HG03060 (cell line): ENCODE measurements around the gene PHYKPL.

Experiments
- ATAC-seq: cut with Tn5 transposase; IDR thresholded peaks from one replicate; pipeline ENCODE4 v1.9.1; 2021; ENCODE audit warnings: low read depth, moderate number of reproducible peaks; ENCODE audit not compliant: unreplicated experiment

Gene PHYKPL

DNA sequence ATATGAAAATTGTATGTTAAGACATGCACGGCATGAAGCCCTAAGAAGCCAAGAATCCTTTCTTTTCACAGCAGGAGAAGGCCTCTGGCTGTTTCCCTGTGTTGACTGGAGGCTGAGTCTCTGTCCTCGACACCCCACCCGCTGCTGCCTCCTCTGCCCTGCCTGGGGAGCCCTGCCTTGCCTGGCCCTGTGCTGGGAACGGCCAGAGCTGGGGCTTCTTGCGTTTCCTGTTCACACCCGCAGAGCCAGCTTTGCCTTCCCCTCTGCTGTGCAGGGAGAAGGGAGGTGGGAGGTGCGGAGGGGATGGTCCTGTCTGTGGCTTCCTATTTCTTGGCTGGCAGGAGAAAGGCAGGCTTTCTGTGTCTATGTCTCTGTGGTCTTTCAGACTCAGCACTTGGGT, 38.6 kb downstream of the PHYKPL start:
- ATAC-seq, result no peak

DNA sequence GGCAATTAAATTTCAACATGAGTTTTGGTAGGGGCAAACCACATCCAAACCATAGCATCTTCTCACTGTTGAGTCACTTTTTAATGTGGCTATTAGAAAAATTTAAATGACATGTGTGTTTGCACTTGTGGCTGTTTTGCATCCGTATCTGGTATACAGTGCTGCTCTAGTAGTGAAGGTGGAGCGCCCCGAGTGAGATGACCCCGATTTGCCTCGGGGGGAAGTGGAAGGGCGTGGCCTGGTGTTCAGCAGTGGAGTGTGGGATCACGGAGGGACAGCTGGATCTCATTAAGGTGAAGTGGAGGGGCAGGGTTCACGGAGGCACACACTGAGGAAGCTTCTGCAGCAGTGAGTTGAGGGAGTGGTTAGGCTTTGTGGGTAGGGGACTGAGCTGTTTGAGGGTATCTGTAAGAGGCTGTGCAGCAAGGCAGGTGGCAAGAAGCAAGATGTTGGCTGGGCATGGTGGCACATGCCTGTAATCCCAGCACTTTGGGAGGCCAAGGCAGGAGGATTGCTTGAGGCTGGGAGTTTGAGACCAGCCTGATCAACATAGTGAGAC, 39.3 kb downstream of the PHYKPL start:
- ATAC-seq, result no peak

DNA sequence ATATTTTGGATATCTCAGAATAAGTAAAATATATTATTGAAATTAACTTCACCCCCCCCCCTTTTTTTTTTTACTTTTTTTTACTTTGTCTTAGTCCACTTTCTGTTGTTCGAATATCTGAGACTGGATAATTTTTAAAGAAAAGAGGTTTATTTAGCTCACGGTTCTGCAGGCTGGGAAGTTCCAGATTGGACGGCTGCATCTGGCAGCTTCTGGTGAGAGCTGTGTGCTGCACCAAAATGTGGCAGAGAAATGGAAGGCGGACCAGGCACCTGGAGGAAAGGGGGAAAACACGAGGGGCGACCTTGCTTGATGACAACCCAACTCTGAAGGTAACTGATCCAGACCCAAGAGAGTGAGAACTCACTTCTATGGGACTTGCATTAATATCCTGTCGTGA, 39.8 kb downstream of the PHYKPL start:
- no peak for ATAC-seq

DNA sequence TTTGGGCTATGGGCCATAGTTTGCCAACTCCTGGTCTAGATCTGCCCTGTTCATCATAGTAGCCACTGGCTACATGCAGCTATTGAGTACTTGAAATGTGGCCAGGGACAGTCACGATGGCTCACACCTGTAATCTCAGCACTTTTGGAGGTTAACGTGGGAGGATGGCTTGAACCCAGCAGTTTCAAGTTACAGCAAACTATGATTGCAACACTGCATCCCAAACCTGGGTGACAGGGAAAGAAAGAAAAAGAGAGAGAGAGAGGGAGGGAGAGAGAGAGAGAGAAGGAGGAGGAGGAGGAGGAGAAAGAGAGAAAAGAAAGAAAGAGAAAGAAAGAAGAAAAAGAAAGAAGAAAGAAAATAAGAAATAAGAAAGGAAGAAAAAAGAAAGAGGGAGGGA, 40.4 kb downstream of the PHYKPL start:
- ATAC-seq, result no peak

DNA sequence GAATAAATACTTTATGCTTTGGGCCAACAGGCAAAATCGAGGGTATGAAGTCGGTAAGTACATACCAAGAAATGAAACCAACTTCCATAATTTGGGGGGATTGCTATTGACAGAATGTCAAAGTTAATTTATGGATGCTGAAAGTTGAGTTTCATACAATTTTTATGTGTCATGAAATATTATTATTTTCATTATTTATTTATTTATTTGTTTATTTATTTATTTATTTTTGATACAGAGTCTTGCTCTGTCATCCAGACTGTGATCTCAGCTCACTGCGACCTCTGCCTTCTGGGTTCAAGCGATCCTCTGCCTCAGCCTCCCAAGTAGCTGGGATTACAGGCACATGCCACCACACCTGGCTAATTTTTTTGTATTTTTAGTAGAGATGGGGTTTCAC, 40.9 kb downstream of the PHYKPL start:
- no peak for ATAC-seq

DNA sequence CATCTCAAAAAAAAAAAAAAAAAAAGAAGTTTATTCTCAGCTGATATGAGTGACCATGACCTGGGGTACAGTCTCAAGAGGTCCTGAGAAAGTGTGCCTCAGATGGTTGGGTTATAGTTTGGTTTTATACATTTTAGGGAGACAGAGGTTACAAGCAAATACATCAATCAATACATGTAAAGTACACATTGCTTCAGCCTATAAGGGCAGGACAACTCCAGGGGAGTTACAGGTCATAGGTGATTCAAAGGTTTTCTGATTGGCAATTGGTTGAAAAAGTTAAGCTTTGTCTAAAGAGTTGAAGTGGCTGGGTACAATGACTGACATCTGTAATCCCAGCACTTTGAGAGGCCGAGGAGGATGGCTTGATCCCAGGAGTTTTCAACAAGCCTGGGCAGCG, 43.2 kb downstream of the PHYKPL start:
- no peak for ATAC-seq

DNA sequence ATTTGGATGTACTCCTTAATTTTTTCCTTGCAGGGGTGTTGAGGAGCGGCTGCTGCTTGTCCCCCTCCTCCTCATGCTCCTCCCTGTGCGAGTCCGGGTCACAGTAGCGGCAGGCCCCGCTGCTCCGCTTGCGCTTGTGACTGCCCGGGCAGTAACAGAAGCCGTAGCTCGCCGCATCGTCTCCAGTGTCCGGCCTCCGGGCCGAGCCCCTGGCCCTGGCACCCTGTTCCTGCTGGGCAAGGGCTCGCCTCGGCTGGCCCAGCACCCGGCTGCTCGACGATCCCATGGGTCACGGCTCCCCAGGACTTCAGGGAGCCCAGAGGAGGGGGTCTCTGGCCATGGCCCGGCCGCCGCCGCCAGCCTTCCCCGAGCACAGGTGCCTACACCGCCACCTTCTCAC, 45.6 kb downstream of the PHYKPL start, which contains the start of gene GMCL2:
Gene GMCL2, minus strand, starts transcription at position 358 of the 400 bp plus-strand sequence. Its CDS starts 72 bp downstream, at position 286.
- ATAC-seq, result no peak

DNA sequence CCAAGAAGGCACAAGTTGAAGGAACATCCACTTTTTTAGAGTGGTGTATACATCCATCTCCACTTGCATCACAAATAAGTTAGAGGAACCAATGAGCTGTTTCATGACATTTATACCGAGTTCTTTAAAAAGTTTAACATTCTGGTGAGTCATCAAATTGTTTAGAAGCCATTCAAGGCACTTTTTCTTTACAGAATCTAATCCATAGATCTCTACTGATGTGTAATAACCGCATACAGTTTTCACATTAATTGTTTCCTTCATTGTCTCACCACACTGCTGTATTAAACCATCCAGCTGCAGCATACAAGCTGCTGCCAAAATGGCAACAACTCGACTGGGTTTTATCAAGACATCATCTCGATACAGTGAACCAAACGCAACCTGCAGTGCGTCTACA, 46.2 kb downstream of the PHYKPL start:
- no peak for ATAC-seq

DNA sequence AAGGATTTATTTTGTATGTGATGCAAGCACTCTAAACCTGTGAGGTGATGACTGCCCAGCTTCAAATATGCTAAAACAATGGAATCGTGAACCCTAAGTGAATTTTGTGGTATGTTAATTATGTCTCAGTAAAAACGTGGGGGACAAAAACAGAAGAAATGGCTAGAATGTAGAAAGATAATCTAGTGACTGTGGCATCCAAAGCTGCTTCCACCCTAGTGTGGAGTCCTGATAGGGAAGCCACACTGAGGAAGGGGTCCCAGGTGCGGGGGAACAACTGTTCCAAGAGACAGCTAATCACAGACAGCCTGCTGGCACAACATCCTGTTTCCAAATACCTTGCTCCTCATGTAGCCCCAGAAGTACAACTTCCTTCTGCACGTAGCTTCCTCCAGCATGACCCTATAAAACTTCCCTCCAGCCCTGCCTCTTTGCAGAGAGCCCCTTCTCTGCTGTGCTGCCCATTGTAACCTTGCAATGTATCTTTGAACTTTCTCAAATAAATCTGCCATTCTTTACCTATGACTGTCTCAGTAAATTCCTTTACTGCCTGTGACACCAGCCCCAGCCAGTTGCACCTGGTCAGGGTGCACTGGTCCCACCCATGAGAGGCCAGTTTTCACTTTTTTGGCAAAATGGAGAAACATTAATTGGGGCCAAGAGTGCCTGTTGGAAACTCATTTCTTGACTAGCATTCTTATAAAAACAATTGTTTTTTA, 50.3 kb downstream of the PHYKPL start:
- ATAC-seq, result no peak

DNA sequence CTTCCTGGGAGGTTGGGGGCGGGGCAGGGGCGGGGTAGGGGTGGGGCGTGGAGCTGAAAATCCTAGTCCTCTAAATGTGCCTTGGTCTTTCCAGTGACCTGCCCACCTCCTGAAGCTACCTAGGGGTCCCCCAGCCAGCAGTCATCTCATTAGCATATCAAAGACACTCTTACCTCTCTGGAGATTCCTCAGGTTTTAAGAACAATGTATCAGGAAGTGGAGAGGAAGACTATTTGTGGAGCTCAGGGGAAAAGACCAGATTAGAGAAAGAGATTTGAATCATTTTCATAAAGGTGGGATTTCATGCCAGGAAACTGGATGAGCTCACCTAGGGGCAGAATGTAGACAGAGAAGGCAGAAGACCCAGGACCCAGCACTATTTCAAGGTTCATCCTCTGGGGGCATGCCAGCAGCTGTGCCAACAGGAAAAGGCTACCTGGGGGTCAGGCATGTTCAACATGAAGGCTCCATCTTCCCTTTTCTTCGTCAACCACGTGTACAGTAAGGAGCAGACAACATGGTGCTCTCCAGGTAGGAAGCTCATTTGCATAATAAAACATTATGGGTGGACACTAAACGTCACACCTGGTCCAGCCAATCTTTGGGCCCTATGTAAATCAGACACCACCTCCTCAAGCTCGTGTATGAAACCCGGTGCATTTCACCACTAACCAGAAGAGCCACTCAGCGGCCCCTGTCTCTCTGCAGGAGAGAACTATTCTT, 52.3 kb downstream of the PHYKPL start:
- ATAC-seq, result no peak

DNA sequence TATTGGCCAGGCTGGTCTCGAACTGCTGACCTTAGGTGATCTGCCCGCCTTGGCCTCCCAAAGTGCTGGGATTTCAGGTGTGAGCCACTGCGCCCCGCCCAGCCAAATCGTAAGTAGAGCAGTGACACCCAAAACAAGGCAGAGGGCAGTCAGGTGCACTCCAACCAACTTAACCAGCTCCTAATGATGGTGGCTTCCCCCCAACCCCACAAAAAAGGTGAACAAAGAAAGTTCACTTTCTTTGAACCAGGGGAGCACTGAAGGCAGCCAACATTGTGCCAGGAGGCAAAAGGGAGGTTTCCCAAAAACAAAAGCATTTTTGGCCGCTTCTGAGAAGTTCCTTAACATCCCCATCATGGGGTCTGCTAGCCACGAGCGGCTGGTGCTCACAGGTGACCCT, 55.0 kb downstream of the PHYKPL start:
- no peak for ATAC-seq

DNA sequence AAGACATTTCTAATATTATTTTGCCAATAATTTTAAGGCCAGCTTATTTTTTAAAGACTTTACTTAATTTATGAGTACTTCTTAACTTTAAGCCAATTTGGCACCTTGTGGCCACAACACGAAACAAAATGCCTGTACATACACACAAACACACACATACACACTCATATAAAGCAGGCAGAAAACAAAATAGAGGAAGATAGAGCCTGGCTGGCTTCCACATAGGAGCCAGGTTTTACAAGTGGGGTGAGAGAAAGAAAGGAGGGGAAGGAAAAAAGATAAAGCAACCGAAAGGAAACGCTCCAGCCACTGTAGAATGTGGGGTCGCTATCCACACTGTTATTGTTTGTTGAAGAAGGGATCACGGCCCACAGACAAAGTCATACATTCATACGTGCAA, 55.8 kb downstream of the PHYKPL start:
- no peak for ATAC-seq

DNA sequence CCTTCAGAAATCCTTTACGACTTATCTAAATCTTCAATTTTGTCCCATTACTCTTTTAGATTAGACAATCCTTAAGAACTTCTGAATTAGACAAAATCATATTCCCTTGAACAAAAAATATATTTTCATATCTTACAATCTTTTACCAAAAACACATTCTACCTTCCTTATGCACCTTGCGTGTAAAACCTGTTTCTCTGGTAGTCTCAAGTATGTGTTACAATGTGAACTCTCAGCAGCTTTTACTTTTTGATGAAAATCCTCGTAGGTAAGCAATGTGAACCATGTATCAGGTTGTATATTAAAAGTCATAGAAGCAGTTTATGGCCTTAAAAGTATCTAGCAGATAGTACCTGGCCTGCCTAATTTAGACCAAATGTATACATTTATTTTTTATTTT, 58.1 kb downstream of the PHYKPL start:
- ATAC-seq, result no peak

DNA sequence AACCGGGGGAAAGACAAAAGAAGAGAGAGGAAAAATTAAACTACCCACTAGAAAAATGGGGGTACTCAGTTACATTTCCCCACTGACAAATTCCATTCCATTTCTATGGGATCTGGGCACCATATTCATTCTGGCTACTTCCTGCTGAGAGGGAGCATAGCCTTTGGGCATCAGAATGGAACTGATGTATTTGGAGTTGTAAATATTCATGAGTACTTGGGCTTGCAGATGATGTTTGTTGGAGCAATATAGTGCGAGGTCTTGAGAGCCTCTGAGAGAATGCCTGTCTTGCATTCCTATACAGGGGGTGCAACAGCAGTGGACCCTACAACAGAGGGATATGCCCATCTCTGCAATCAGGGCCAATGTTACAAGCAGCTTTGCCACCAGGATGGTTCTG, 62.1 kb downstream of the PHYKPL start:
- ATAC-seq, result no peak

DNA sequence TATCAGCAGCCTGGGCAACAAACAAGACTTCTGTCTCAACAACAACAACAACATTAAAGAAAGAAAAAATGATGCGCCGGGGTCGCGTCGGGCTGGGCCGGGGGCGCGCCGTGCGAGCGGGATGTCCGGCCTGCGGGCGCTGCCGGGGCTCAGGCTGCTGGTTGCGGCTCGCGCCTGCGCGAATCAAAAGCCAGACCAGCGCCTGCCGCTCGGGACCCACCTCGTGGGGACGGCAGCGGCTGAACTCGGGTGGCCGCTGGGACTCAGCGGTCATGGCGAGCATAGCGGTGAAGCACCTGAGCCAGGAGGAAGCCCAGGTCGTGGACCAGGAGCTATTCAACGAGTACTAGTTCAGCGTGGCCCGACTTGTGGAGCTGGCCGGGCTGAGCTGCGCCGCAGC, 67.0 kb downstream of the PHYKPL start:
- no peak for ATAC-seq

DNA sequence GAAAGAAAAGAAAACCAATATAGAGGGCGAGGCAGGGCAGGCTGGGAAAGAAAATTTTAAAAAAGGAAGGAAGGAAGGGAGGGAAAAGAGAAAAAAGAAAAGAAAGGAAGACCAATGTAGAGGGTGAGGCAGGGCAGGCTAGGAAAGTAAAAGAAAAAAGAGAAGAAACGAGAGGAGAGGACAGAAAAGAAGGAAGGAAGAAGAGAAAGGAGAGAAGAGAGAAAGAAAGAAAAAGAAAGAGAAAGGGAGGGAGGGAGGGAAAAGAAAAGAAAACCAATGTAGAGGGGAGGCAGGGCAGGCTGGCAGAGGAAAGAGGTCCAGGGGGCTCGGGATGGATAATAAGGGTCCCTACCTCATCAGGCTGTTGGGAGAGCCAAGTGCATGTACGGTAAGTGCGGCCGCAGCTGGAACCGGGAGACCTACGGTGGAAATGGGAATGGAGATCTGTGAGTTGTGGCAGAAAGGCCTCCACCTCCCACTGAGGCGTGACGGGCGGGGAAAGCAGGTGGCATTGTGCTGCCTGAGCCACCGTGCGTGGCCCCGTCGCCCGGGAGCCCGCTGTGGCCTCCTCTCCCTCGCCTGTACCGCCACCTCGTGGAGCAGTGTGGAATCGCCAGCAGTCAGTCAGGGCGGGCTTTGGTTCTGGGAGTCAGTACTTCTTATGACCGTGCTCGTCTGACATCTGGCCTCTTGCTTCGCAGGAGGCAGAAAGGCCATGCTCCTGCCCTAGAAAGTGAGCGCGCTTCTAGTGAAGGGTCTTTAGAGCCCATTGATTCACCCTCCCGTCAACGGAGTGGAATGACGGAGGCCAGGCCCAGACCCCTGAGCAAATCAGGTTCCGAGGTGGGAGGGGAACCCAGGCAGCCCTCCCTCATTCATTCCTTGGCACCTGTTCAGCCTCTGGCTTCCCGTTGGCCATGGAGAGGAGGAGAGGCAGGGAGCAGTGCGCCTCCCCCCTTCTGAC, 68.5 kb downstream of the PHYKPL start:
- no peak for ATAC-seq

DNA sequence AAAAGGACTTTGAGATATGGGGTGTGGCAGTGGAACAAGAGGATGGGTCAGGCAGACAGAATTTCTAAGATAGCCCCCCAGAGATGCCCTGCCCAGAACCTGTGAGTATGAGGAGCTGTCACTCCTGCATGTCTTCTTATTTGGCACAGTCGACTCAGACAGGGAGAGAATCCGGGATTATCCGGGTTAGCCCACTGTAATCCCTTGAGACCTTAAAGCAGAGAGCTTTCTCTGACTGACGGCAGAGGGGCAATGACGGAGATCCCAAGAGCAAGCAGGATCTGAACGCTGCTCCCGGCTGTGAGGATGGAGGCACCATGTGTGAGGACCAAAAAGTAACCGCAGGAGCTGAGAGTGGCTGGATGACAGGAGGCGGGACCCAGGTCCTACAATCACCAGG, 70.1 kb downstream of the PHYKPL start:
- ATAC-seq, result no peak

DNA sequence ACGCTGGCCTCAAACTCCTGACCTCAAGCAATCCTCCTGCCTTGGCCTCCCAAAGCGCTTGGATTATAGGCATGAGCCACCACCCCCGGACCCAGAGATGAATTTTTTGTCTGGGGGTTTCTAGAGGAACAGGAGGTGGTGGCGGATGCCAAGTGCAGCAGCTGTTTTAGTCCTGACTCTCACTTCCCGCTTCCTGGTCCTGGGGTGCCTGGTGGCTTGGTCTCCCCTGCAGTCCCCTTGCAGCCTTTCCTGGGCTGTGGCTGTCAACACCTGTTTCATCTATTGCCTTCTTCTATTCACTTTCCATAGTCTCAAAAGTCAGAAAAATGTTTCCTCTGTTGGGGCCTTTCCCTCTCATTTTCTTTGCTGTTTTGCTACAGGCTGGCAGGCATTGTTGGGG, 72.4 kb downstream of the PHYKPL start:
- ATAC-seq, result no peak
